ENCODE results near the gene UNC13A. TPM values are rescaled to one million over a fixed set of nuclear protein-coding genes. Genes with fewer than 3 reads are reported as not detected.

Gene UNC13A
- total and polyA plus RNA-seq, 2 of the 8 experiments (the other 6 are each of a cell fraction or from before 2014, with no cell fraction given), result 13.1 to 47.6 TPM

DNA sequence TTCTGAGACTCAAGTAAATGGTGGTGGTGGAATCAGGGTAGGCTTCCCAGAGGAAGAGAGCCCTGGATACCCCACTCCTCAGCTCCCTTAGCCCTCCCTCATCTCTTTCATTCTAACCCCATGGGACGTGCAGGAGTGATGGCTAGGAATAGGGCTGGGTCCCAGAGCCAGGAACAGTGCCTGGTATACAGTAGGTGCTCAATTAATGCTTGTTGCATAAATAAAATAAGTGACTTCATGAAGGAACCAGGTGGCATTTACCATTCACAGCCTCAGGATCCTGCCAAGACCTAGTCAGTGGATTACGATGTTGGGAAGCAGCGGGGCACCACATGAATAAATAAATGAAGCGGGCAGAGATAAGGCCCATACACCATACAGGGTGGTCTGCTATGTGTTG, 3.9 kb downstream of the UNC13A start:
- Histone ChIP-seq H2BK5ac (ENCODE audit: low read depth, low read length) (no peak overlapping the region), H3K4me2 (ENCODE audit: insufficient read depth in 1 of 2, low read depth in 2 of 2, low read length in 2 of 2) (no peak overlapping the region), H4K8ac (ENCODE audit: extremely low read depth, insufficient read depth, low read length) (no peak overlapping the region), H3K27me3 (replicated peaks in 1 of 4; ENCODE audit: control insufficient read depth in 3 of 4, extremely low read depth in 1 of 4, insufficient read depth in 3 of 4, low read length in 3 of 4) (no peaks in the 10 kb centered on the region), H3K18ac (ENCODE audit: extremely low read depth, low read length) (no peak overlapping the region), H3K27ac (ENCODE audit: low read depth, low read length) (no peak overlapping the region), H3K9ac (replicated peaks in 1 of 4; ENCODE audit: extremely low read depth in 1 of 4, low read depth in 3 of 4, low read length in 3 of 4) (no peak overlapping the region), H4K20me1 (replicated peaks in 1 of 2; ENCODE audit: control insufficient read depth in 1 of 2, insufficient read depth in 2 of 2, low read length in 2 of 2) (peaks cover 10 to 20% of the 10 kb centered on the region in 2 experiments), H3K4me3 (ENCODE audit: extremely low read depth in 1 of 4, insufficient read depth in 2 of 4, low read depth in 3 of 4, low read length in 4 of 4) (no peak overlapping the region), H3K56ac (replicated peaks; ENCODE audit: insufficient read length, low read depth, low read length) (no peak overlapping the region), H2BK15ac (ENCODE audit: low read length) (no peak overlapping the region), H4K5ac (ENCODE audit: insufficient read length, low read depth, low read length) (no peak overlapping the region), H2AK5ac (ENCODE audit: low read depth, low read length) (no peak overlapping the region), H3K23me2 (ENCODE audit: low read depth, low read length) (peaks cover 20% of the 10 kb centered on the region), H3K4me1 (replicated peaks in 1 of 4; ENCODE audit: control insufficient read depth in 3 of 4, insufficient read depth in 4 of 4, low read length in 3 of 4) (peaks cover 5 to 18% (median 12%) of the 10 kb centered on the region in 4 experiments), H2BK20ac (ENCODE audit: low read length) (no peak overlapping the region), H3K79me2 (ENCODE audit: control insufficient read depth in 1 of 2, insufficient read depth in 2 of 2, low read length in 2 of 2) (peaks cover 14 to 56% of the 10 kb centered on the region in 2 experiments), H2BK12ac (ENCODE audit: low read depth, low read length) (no peak overlapping the region; the same call in 1 of the 2 replicates), H3K36me3 (ENCODE audit: control insufficient read depth in 2 of 4, insufficient read depth in 4 of 4, low read length in 3 of 4) (no peaks in the 10 kb centered on the region), H3K9me3 (ENCODE audit: insufficient read depth in 2 of 2, low read depth in 1 of 2, low read length in 1 of 2) (no peaks in the 10 kb centered on the region), H2AFZ (ENCODE audit: low read length) (no peak overlapping the region), H2BK120ac (replicated peaks; ENCODE audit: low read depth, low read length) (no peak overlapping the region), H4K91ac (replicated peaks; ENCODE audit: insufficient read length, low read length) (no peak overlapping the region), H3K14ac (ENCODE audit: insufficient read length) (no peak overlapping the region), H3K4ac (replicated peaks; ENCODE audit: insufficient read length, low read depth, low read length) (no peak overlapping the region), H3K79me1 (ENCODE audit: low read depth, low read length) (peaks cover 17% of the 10 kb centered on the region), H3K23ac (ENCODE audit: insufficient read length) (no peak overlapping the region)
- FAIRE-seq (no peak), DNase-seq (ENCODE audit: low read depth in 1 of 2, low spot score in 2 of 2) (no peak)
- 95% methylated on average over 4 of the region's 4 CpGs; no CpG with 5 or more reads in 1 of the 2 experiments for WGBS, 2 experiments (ENCODE audit: extremely low coverage in 1 of 2, insufficient coverage in 1 of 2, insufficient read length in 1 of 2, insufficient replicate concordance in 2 of 2, low coverage in 1 of 2, low lambda C conversion rate in 2 of 2, missing lambda C conversion rate in 1 of 2)
- CTCF ChIA-PET (ENCODE audit: partially characterized antibody), result interaction anchor here (1.6 to 3.6 kb wide), 2 partner anchors 19 to 32 kb away, joined by 4 to 14 read pairs; no protein-coding TSS in a partner anchor
- TF ChIP-seq, protein P1, sequence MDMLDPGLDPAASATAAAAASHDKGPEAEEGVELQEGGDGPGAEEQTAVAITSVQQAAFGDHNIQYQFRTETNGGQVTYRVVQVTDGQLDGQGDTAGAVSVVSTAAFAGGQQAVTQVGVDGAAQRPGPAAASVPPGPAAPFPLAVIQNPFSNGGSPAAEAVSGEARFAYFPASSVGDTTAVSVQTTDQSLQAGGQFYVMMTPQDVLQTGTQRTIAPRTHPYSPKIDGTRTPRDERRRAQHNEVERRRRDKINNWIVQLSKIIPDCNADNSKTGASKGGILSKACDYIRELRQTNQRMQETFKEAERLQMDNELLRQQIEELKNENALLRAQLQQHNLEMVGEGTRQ (IDR thresholded peaks at IDR 0.05; ENCODE audit: low read length), result no peak
- no peak for TF ChIP-seq SAP30 (IDR thresholded peaks at IDR 0.05; ENCODE audit: insufficient read depth, insufficient replicate concordance, low read length)
- no peak for TF ChIP-seq BACH1 (IDR thresholded peaks at IDR 0.05; ENCODE audit: low read length)
- no peak for TF ChIP-seq SIRT6 (IDR thresholded peaks at IDR 0.05; ENCODE audit: low read length)
- no peak for TF ChIP-seq MAX (IDR thresholded peaks at IDR 0.05)
- TF ChIP-seq TEAD4 (IDR thresholded peaks at IDR 0.05; ENCODE audit: low read depth, low read length), result no peak
- POLR2A ChIA-PET (ENCODE audit: partially characterized antibody), result no interaction called here
